GM21737 (cell line): ENCODE results near the gene LRRC66.

ENCODE experiments used
- ATAC-seq: cut with Tn5 transposase; IDR thresholded peaks from one replicate; pipeline ENCODE4 v1.9.1; 2021; ENCODE audit warnings: mild to moderate bottlenecking, moderate library complexity; ENCODE audit not compliant: unreplicated experiment

The LRRC66 gene

GRCh38 chr4:52015366-52015765 is 4.8 kb downstream of the LRRC66 start:
- no peak for ATAC-seq

- no peak for ATAC-seq
Observed at GRCh38 chr4:52014903-52015302, 5.3 kb downstream of the LRRC66 start.

DNA sequence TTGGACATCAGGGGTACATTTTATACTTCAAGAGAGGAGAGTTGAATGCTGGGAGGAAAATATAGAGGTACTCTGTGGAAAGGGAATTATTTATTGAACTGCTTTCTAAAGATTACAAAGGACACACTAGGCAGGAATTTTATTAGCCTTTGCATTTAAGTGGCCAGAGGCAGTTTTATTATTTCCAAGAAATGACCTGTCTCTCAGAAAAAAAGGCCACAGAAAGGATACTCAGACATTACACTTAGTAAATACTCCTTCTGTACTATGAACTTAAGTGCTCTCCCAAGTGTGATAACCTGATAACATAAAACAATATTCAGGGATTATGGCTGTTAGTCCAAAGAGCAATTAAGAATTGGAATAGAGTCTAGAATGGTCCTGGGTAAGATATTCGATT is 7.5 kb downstream of the LRRC66 start:
- ATAC-seq: no peak

DNA sequence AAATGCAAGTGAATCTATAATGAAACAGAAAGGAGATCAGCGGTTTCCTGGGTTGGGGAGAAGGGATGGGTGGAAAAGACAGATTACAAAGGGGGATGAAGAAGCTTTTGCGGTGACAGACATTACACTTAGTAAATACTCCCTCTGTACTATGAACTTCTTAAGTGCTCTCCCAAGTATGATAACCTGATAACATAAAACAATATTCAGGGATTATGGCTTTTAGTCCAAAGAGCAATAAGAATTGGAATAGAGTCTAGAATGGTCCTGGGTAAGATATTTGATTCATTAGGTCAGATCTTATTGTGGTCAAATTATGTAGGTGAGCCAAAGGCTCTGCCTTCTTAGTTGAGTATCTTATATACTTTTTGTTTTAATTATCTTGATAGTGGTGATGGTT is 9.2 kb downstream of the LRRC66 start:
- ATAC-seq: no peak

DNA sequence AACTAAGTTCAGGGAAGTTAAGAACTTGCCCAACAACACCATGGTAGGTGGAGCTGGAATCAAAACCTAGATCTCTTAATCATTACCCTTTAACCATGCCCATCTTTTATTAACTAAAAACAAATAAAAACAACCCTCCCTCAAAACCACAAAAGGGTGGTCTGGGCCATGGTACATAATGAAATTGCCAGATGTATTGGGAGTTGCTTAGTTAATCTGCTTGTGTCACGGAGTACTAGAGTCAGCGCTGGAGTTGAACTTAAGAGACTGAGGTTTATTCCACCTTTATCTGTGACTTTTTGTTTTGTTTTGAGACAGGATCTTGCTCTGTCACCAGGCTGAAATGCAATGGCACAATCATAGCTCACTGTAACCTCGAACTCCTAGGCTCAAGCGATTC is 13.3 kb downstream of the LRRC66 start:
- no peak for ATAC-seq

DNA sequence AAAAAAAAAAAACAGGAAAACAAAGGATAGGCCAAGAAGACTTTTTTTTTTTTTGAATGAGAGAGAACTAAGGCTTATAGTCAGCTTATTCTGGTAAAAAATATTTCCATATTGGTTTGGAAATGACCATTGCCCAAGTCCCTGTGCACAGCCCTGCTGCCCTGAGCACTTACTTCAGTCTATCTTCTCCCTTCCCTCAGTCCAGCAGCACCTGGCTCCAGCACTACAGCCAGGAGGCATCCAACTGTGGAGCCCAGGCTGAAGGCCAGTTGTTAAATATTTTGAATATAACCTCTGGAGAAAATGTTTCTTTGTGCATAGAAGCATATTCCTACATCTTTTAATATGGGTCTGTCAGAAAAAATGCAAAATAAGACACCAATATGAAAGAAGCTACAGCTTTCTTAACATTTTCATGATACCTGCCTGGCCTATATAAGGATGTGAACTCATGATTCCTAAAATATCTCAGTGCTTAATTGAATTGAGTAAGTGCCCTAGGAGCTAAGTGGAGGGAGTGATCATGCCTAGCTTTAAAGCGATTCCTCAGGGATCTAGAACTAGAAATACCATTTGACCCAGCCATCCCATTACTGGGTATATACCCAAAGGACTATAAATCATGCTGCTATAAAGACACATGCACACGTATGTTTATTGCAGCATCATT is 14.4 kb downstream of the LRRC66 start:
- ATAC-seq: no peak

- ATAC-seq: no peak
Observed at GRCh38 chr4:52004414-52004813, 15.7 kb downstream of the LRRC66 start.

DNA sequence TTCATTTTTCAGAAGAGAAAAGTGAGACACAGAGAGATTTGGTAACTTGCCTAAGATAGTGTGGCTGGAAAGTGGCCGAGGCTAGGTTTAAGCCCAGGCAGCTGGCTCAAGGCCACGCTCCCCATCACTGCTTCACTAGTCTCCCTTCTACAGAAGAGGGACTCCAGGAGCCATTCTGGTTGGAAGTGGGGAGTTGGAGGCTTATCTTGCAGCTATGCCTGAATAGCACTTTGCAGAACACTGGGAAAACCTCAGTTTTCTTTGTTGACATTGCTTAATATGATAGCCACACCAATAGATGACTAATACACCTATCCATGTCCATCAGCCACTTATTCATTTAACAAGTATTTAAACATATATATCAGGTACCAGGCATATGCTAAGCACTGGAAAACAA is 18.5 kb downstream of the LRRC66 start:
- no peak for ATAC-seq

- ATAC-seq: no peak
Observed at GRCh38 chr4:51999250-51999649, 20.9 kb downstream of the LRRC66 start.

GRCh38 chr4:51998837-51999236 is 21.3 kb downstream of the LRRC66 start:
- ATAC-seq: no peak

- ATAC-seq: no peak
Observed at GRCh38 chr4:51997647-51998046, 22.5 kb downstream of the LRRC66 start.

- no peak for ATAC-seq
Observed at GRCh38 chr4:51995647-51996220, 24.4 kb downstream of the LRRC66 start.

GRCh38 chr4:51965862-51966261 is 54.3 kb downstream of the LRRC66 start:
- ATAC-seq: no peak

DNA sequence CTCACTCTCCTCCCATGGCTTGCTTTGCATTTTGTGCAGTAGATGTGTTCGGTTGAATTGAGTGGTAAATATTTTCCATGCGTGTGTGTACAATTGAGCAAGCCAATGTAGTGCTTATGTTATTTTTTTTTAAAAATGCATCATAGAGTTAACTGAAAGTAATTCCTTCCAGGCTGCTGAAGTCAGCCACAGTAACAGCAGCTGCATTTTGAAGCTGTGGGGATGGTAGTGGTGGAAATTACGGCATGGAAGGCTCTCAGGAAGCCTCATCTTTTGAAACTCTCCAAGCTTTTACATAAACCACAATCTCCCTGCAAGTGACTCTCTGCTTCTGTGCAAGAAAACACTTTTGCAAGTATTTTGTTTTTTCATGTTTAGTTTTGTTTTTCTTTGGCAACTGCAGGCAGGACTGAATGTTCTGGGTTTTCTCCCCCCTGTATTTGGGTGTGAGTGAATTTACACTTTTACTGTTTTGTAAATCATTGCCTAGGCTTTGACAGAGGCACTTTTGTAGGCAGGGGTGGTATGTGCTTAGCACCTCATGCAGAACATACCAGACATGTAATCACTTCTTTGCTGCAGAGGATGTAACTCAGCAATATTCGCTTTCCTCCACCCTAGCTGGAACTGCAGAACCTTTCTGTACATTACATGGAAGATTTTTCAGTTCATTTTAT is 56.2 kb downstream of the LRRC66 start:
- ATAC-seq: no peak

- no peak for ATAC-seq
Observed at GRCh38 chr4:51960486-51960885, 59.7 kb downstream of the LRRC66 start.

- ATAC-seq: no peak
Observed at GRCh38 chr4:51958199-51958968, 61.8 kb downstream of the LRRC66 start.
